CD4-positive, alpha-beta T cell treated with Interferon gamma for 1 hour (primary cell): ENCODE measurements around the gene DENND2D.

ENCODE experiments used
- DNase-seq: peaks from one replicate; pipeline ENCODE4 v3.0.0-alpha.2; 2020

Gene DENND2D

DNA sequence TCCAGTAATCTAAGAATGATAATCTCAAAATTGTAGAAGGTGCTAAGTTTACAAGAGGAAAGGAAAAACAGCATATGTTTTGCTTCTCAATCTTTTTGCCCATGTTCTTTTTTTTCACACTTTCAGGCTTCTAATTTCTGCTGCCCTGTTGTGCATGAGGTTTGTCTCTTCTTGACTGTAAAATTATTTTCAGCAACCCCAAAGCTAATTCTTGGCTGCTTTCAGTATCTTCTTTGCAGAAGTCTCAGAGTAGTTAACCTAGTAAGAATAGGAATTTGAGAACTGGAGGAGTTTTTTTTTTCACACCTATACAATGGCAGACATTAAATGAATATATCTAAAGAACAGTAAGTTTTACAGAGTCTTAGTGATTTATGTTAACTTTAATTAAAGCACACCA lies 26.4 kb downstream of the DENND2D start:
- DNase-seq, result no peak

GRCh38 chr1:111172463-111172862 lies 28.0 kb downstream of the DENND2D start:
- DNase-seq, result no peak

GRCh38 chr1:111164151-111164550 lies 36.3 kb downstream of the DENND2D start:
- DNase-seq, result no peak

GRCh38 chr1:111163363-111163762 lies 37.1 kb downstream of the DENND2D start:
- DNase-seq, result no peak

- no peak for DNase-seq
Measured at GRCh38 chr1:111162488-111162880, 38.0 kb downstream of the DENND2D start.

DNA sequence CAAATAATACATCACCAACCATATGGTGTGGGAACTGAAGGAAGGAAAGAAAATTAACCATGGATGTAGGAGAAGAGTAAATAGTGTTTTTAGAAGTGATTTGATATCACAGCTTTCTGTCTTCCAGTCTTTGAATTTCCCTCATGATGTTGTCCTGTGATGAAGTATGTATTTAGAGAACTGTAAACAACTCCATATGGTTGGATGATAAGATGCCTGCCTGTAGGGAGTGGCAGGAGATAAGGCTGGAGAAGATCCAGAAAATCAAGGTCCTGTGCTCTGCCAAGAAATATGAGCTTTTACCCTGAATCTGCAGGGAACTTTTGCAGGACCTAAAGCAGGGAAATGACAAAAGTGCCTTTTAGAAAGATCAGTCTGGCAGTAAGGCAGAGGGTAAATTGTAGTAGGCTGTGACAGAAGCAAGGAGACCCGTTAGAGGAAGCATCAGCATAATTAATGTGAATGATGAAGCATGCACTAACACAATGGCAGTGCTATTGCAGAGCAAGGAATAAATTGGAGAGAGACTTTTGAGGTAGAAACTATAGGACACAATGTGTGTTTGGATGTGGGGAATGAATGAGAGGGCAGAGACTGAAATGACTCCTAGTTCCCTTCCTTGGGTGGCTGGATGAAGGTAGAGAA lies 38.5 kb downstream of the DENND2D start:
- no peak for DNase-seq

DNA sequence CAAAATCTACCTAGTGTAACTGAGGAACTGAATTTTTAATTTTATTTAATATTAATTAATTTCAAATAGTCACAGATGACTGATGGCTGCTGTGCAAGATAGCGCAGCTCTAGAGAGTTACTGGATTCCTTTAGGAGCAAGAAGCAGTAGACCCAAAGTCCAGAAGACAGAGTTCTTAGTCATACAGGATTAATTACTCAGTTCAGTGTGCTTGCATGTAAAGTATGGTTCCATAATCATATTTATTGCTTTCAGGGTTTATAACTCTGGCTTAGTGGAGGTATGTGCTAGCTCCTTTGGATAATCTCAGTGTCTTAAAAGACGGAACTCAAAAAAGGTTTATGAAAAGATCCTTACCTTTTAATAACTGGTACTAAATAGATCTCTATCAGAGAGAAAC lies 43.0 kb downstream of the DENND2D start:
- DNase-seq, result no peak

- DNase-seq, result no peak
Measured at GRCh38 chr1:111154021-111154999, 46.1 kb downstream of the DENND2D start.

DNA sequence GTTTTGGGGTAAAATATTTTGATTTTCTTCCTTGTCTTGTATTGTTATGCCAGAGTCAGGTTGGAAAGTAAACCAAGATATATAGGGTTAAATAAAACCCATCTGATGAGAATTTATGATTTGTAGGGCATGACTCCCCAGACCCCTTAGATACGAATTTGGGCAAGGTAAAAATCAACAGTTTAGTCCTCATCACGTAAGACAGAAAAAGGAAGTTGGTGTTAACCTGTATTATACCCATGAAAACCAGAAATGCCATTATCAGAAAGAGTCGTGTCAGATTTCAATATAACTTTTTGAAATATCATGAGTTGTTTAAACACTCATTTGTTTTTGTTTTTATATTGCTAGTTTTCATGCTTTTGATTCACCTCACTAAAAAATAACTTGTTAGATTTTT lies 48.6 kb downstream of the DENND2D start:
- no peak for DNase-seq

DNA sequence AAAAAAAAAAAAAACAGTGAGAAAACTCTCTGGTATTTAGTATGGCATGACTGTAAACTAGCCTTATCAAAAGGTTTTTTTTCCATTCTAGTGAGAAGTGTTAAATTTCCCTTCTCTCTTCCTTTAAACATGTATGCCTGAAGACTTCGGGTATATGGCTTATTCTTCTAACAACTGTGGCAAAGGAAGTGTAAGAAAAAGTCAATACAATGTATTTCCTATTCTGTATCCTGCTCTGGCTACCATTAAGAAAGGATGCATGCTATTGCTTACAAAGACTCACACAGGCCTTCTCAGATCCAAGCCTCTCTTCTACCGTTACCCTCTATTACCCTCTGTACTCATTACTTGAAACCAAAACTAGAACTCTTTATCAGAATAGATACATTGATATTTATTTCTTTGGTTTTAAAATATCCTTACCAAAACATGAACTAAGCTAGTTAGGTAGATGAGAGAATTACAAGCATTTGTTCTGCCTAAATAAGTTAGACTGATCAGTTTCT lies 52.0 kb downstream of the DENND2D start:
- no peak for DNase-seq

DNA sequence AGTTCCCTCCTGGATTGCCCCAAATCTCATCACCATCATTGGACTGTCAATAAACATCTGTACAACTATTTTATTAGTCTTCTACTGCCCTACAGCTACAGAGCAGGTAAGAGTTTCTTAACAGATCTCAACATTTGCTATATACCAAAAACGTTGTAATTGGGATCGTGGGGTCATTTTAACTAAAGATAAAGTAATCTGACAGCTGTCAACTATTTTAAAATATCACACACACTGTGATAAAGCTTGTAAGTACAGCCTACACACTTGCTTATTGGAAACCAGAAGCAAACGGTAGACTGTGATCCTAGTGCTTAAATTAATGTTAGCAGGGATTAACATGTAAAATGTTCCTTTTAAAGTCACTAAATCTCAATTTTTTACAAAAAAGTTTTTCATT lies 52.5 kb downstream of the DENND2D start:
- DNase-seq, result no peak

- DNase-seq, result no peak
Measured at GRCh38 chr1:111145963-111146768, 54.3 kb downstream of the DENND2D start.

GRCh38 chr1:111145542-111145941 lies 54.9 kb downstream of the DENND2D start:
- no peak for DNase-seq

DNA sequence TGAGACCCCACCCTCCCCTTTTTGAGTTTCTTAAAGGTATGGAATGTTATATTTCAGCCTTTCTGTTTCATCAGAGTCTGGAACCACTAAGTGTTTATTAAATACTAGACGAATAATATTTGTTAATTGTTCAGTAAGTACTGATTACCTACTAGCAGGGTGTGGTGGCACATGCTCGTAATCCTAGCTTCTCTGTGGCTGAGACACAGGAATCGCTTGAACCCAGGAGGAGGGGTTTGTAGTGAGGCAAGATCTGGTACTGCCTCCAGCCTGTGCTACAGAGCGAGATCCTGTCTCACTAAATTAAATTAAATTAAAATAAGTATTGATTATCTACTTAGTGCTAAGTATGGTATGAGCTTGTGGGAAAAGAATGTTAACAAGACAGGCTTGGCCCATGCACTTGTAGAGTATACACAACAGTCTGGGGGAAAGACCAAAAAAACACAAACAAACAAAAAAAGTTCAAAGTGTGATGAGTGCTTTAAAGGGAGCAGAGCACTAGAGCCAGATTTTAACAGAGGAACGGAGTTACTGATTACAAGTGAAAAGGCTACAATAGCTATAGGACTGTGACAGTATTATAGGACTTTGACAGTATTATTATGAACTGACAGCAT lies 58.0 kb downstream of the DENND2D start:
- no peak for DNase-seq

DNA sequence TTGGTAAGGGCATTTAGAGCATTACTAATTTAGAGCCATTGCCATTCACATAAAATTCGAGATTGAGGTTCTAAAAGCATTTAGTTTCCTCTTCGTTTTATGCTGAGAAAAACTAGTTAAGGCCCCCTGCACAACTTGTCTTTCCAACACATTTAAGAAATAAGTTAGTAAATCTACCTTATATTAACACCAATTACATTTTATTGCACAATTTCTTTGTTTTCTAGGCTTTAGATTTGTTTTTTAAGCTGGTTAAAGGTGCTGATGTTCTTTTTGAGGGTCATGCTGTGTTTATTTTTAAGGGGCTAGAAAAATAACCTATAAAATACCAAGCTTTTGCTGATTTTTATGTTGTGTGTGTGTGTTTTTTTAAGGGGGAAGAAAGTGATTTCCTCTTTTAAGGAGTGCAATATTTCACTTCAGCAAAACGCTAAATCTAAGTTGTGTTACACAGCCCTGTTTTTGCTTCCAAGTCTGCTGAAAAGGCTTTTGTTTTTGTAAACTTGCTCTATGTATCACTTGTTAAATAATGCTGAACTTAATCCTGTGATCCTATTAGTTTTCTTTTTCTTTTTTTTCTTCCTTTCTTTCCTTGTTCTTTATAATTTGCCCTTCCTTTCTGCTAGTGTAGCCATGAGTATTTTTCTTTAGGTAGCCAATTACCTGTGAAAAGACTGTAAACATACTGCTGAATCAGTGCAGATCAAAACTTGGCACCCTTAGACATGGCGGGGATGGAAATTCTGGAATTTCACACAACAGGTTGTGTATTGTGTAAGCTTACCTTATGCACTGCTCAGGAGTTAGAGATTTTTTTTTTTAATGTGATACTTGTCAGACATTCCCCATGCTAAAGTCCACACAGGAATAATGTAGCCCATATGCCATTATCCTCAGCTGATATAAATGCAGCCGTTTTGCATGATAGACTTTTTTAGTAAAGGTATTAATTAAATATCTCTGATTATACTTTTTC lies 58.9 kb downstream of the DENND2D start:
- DNase-seq, result no peak

- no peak for DNase-seq
Measured at GRCh38 chr1:111140680-111140967, 59.8 kb downstream of the DENND2D start.

GRCh38 chr1:111139956-111140679 lies 60.3 kb downstream of the DENND2D start, which contains the start of the genes CEPT1 and DRAM2:
TSS of gene CEPT1 (plus strand) at chr1:111140223. CDS start at chr1:111147715, 7,492 bp downstream.
TSS of gene DRAM2 (minus strand) at chr1:111140093. CDS start at chr1:111131554, 8,539 bp downstream.
- DNase-seq, result peak; percentile 92

DNA sequence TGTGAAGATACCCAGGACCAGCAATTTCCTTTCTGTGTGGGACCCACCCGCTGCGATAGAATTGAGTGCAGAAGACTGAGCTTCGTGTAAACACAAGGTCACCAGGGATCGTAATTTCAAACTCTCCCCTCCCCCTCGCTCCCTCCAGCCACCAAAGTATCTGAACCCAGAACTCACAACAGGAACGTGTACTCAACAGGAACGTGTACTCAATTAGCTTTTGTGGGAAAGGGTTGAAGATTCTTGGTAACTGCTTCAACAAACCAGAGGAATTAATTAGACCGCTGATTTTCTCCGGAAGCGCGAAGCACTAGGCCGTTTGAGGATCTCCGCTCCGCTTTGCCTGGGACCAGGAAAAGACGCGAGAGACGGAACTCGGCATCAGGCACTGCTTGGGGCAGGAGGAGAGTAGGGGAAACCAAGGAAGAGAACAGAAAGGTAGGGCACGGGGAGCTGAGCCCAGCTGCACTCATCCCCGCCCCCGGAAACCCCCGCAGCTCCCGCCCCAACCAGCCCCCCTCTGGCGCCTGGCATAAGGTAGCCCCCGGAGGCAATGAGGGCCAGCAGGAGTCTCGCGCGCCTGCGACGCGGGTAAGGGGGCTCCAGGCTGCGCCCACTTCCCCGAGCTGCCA lies 61.0 kb downstream of the DENND2D start:
- no peak for DNase-seq
